SH-SY5Y (cell line): Measurements from ENCODE around the gene SPOCK3.

Experiments used
- GATA2 ChIP-seq: IDR thresholded peaks from 2 replicates; pipeline ENCODE4 v1.6.1; 2011; ENCODE audit warnings: mild to moderate bottlenecking, low read depth, low read length
- GATA3 ChIP-seq: IDR thresholded peaks from 2 replicates; pipeline ENCODE4 v1.6.1; 2011; ENCODE audit warnings: low read depth, mild to moderate bottlenecking, low read length, moderate library complexity

The SPOCK3 gene

DNA sequence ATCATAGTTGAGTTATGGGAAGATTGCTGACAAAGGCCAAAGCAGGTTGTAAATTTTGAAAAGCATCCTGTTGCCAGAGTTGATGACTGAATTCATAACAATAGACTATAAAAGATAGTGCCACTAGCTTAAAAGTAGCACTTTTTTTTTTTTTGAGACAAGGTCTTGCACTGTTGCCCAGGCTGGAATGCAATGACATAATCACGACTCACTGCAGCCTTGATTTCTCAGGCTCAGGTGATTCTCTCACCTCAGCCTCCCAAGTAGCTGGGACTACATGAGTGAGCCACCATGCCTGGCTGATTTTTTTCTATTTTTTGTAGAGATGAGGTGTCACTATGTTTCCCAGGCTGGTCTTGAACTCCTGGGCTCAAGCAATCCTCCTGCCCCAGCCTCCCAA, 122.7 kb downstream of the SPOCK3 start:
- TF ChIP-seq GATA3 = no peak
- no peak for TF ChIP-seq GATA2

DNA sequence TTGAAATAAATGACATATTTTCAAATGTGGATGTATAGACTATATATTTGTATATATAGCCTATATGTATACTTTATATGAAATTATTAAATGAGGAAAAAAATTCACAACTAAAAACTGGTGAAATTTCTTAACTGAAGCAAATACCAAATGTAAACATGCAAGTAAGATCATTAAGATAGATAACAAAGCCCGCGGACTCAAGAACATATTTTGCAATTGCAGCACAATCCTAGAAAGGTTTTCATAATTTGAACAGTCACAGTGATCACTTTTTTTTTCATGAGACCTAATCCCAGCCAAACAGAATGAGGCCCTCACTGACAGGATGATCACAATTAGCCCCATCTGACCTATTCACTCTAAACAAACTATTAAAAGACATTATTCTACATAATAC, 123.2 kb downstream of the SPOCK3 start:
- no peak for TF ChIP-seq GATA3
- TF ChIP-seq GATA2 = no peak

DNA sequence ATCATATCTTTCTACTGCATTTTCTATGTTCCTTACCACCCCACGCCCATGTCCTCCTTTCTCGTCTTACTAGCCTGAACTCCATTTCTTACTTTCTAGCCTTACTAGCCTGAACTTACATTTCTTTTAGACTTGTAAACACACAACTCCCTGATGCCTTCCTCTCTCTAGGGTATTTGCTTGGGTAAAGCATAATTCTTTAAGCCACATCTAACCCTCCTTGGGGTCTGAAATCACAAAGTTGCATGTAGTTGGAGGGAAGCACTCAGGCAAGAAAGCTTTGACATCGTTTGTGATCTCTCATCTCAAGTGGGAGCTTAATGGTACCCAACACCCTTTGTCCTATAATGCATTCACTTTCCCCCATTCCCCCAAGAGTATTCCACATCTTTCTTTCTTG, 124.4 kb downstream of the SPOCK3 start:
- TF ChIP-seq GATA2 (no peak), GATA3 (no peak)

DNA sequence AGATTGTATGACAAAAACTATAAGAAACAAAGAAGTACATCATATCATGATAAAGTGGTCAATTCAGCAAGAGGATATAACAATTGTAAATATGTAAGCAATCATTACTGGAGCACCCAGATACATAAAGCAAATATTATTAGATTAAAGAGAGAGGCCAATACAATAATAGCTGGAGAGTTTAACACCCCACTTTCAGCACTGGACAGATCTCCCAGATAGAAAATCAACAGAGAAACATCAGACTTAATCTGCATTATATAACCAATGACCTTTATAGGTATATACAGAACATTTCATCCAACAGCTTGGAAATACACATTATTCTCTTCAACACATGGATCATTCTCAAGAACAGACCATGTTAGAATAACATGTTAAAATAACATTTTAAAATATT, 128.4 kb downstream of the SPOCK3 start:
- no peak for TF ChIP-seq GATA3
- no peak for TF ChIP-seq GATA2

DNA sequence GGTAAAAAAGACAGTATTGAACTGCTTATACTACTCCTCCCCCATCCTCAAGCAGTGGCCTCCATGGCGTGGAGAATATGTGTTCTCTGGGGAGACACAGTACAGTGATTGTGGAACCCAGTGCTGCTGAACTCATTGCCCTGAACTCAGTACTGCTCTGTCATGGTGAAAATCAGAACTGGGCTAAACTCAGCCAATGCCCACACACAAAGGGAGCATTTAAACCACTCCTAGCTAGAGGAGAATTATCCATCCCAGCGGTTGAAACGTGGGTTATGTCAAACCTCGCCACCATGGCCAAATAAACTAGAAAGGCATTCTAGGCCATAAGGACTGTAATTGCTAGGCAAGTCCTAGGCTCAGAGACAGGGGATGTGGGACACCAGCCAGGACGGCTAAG, 131.8 kb downstream of the SPOCK3 start:
- TF ChIP-seq GATA2 (no peak), GATA3 (no peak)

DNA sequence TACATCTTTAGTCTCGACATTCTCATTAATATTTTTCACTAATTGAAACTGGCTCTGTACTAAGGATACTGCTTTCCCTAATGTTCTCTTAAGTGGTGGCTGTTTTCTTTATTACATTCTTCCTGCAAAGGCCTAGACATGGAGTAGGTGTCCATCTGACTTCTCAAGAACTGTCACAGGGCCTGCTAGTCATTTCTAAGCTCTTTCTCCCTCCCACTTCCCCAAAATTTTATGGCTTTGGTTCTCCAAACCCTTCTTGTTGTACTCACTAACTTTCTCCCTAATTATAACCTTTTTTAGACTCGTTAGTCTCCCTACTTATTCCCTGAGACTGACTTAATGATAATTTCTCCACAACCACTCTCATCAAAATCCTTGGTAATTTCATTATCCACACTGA, 133.3 kb downstream of the SPOCK3 start:
- TF ChIP-seq GATA3 (no peak), GATA2 (no peak)

DNA sequence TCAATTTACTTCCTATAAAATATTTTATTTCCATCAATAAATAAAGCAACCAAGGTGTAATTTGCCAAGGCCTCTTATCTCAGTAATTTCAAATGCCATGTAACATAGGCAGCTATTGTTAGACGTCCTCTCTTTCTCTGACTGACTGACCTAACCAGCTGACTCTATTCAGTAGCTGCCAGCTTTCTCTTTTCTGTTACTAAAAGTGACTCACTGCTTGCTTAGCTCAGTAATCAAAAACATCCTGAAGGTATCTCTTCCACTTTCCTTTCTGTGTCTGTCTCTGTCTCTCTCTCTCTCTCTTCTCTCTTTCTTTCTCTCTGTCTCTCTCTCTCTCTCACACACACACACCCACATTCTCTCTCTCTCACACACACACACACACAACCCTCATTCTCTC, 134.2 kb downstream of the SPOCK3 start:
- TF ChIP-seq GATA2 (no peak), GATA3 (no peak)

DNA sequence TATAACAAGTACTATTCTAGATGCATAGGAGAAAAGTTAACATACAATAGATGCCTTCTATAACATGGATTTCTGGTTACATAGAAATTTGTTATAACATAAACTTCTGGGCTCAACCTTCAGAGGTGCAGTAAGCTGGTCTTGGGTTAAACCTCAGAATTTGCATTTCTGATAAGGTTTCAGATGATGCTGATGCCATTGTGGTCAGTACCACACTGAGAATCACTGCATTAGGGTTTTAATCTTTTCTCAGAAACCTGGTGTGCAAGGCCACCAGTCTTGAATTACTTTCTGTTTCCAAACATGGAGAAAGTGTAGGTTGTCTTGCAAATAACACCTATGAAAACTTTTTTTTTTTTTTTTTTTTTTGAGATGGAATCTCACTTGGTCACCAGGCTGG, 146.2 kb downstream of the SPOCK3 start:
- no peak for TF ChIP-seq GATA2
- TF ChIP-seq GATA3 = no peak

DNA sequence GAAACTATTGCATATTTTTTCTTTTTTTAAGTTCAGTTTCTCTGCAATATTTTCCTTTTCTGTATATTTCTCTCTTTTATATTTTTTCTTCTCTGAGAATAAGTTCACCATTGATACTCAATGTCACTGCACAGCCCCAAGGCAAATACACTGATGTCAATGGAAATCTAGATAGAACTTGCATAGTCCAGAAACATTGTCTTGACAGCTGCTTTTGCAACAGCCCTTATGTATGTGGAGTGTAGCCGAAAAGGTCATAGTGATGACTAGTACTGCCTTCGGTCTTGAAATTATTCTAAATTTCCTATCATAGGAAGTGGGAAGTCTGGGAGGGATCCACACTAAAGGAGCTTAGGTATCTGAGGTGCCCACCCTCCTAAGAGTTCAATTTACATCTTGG, 150.0 kb downstream of the SPOCK3 start:
- no peak for TF ChIP-seq GATA3
- no peak for TF ChIP-seq GATA2

DNA sequence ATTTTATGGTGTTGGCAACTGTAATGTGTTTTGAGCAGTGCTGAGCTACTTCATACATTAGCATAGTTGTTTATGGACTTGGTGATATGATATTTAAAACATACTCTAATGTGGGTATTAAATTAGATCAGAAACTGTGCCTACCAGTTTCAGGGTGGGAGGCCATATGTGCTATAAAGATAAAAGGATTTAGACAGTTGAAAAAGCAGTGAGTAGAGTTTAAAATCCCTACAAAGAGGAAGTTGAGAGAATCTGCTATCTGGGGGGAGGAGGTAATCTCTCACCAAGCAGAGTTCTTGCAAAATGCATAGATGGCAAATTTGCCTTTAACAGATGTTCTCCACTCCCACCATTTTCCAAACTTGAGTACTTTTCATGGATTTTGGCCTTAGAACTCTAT, 154.5 kb downstream of the SPOCK3 start:
- no peak for TF ChIP-seq GATA3
- no peak for TF ChIP-seq GATA2

DNA sequence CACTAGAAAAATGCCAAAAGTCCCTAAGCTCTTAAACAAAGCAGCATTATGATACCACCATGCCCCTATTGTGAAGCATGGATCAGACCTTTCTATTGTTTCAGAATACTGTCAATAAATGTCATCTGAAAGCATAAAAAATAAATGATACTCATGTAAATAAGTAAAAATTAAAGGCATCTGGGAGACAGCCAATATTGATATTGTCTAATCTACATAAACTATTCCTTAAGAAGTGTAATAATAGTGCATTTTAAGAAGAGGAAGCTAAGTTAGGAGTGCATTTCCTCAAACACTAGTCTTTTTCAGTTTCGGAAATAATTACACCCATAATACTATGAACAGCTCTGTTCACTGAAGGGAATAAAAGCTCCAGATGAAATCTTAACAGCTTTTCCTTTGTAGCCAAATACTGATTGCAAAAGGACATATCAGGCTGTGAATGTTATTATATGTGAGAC, 181.6 kb downstream of the SPOCK3 start:
- no peak for TF ChIP-seq GATA3

DNA sequence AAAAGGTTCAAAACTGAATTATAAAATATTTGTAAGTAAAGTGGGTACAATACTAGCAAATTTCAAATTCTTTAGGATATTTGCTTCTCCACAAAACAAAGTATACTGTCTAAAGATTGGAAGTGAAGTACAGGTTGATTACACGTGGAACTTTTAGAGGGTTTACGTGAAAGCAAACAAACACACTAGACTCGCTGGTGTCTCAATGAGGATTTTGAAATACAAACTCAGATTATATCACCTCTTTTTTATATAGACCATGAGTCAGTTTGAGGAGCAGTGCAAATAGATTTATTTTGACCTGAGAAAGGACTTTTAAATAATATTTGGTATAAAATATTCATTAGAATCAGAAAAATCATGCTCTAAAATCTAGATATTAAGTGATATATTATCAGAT, 185.0 kb downstream of the SPOCK3 start:
- TF ChIP-seq GATA2 (no peak), GATA3 (no peak)

DNA sequence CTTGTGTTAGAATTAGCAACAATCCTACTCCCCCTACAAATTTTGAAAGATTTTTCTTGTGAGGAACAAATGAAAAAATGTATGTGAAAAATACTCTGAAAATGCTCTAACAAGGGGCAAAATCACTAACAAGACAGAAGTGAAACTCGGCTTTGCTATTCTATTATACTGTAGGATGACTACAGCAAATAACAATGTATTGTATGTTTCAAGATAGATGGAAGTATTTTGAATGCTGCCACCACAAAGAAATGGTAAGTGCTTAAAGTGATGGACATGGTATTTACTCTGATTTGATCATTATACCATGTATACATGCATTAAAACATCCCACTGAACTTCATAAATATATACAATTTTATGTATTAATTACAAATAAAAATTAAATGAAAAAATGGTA, 192.8 kb downstream of the SPOCK3 start:
- TF ChIP-seq GATA3 (no peak), GATA2 (no peak)

DNA sequence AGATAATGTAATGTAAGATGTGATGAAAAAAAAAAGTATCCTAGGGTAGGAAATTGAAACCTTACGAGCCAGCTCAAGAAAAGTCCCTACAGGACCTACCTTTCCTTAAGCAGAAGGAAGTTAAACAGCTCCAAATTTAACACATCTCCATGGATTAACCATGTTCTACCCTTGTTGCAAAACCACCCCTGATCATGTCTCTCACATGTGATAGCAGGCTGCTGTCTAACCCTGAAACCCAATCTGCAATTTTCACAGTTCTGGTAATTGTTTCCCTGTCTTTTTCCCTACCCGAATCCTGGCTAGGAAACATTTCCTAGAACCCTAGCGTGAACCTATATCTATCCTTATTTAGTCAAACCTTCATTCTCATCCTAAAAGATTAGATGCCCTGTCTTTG, 198.9 kb downstream of the SPOCK3 start:
- TF ChIP-seq GATA2 = no peak
- no peak for TF ChIP-seq GATA3

DNA sequence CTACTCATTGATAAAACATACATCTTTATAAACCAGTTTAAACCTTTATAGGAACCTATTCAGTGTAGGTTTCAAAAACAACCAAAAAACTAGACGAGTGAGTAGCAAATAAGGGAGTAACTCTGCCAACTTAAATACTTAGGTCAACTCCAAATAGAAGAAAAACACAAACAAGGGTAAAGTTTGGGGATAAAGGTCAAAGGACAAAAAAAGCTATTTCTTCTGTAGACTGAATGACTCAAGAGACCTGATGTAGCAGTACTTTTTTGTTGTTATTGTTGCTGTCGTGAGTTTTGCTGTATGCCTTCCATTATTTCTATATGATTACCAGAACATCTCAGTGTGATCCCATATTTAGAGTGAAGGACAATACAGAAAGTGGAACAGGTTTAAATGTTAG, 199.3 kb downstream of the SPOCK3 start:
- TF ChIP-seq GATA2 (no peak), GATA3 (no peak)

DNA sequence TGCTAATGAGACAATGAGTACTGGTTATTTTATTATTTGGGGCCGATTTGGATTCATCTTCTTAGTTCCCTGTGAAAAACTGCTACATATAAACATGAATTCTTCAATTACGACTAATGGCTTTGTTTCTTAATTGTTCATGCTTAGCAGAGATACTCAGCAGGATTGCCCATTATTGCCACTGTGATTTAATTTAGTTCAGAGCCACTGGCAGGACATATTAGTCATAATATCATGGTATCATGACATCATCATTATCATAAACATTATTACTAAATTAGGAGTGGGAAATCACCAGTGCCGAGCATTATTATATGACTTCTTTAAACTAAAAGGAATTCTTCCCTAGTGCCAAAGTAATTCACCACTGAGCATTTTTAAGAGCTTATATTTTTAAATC, 201.4 kb downstream of the SPOCK3 start:
- TF ChIP-seq GATA2 (no peak), GATA3 (no peak)
